ENCODE data around the gene DARS2.

DNA sequence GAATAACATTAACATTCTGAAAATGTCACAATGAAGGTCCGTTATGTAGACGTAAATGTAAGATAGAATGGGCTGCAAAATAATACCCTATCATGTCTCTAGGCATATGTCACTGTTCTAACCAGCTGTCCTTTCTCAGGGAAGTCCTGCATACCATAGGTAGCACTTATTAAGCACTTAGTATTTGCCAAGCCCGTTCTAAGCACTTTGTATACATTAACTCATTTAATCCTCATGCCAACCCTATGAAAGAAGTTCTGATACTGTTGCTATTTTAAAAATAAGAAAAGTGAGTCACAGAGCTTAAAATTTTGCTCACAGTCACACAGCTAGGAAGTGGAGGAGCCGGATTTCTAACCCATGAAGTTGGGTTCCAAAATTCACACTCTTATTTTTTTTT is 27.6 kb downstream of the DARS2 start:
- TF ChIP-seq, protein P1, sequence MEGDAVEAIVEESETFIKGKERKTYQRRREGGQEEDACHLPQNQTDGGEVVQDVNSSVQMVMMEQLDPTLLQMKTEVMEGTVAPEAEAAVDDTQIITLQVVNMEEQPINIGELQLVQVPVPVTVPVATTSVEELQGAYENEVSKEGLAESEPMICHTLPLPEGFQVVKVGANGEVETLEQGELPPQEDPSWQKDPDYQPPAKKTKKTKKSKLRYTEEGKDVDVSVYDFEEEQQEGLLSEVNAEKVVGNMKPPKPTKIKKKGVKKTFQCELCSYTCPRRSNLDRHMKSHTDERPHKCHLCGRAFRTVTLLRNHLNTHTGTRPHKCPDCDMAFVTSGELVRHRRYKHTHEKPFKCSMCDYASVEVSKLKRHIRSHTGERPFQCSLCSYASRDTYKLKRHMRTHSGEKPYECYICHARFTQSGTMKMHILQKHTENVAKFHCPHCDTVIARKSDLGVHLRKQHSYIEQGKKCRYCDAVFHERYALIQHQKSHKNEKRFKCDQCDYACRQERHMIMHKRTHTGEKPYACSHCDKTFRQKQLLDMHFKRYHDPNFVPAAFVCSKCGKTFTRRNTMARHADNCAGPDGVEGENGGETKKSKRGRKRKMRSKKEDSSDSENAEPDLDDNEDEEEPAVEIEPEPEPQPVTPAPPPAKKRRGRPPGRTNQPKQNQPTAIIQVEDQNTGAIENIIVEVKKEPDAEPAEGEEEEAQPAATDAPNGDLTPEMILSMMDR (IDR thresholded peaks at IDR 0.05): no peak
- no peak for TF ChIP-seq POLR2A (IDR thresholded peaks at IDR 0.05)

All from testis (tissue), 2 donors.